GM23338 (cell line): ENCODE data around the gene LOXHD1. TPM values are rescaled to one million over a fixed set of nuclear protein-coding genes. Genes with fewer than 3 reads are reported as not detected.
A peak's percentile ranks its signal among the peaks of the same experiment; 100 is the strongest.

Source experiments
- ATAC-seq: fragments of 200-7000 bp; cut with Tn5 transposase; 3 replicates; pipeline ENCODE4 v1.9.1; 2020
- DNase-seq: peaks from one replicate; pipeline ENCODE4 v3.0.0-alpha.2; 2015; ENCODE audit warnings: low spot score
- H2AFZ ChIP-seq: fragments of 200-600 bp; sonication (generic); 2 replicates; pipeline ENCODE4 v1.8.0; 2016; ENCODE audit warnings: antibody characterized with exemption, mild to moderate bottlenecking, moderate library complexity
- H3F3A ChIP-seq: fragments of 200-600 bp; sonication (generic); replicated peaks from 2 replicates; pipeline ENCODE4 v1.8.0; 2017; ENCODE audit warnings: antibody characterized with exemption, mixed run types, low read depth
- H3K27ac ChIP-seq: fragments of 200-600 bp; sonication (generic); 2 replicates; pipeline ENCODE4 v1.6.1; 2016; ENCODE audit warnings: low read depth
- H3K27me3 ChIP-seq: fragments of 200-600 bp; sonication (generic); 2 replicates; pipeline ENCODE4 v1.8.0; 2016; ENCODE audit warnings: mild to moderate bottlenecking, mixed run types, moderate library complexity; ENCODE audit not compliant: insufficient read depth
- H3K36me3 ChIP-seq: fragments of 200-600 bp; sonication (generic); 2 replicates; pipeline ENCODE4 v1.8.0; 2016; ENCODE audit warnings: mild to moderate bottlenecking; ENCODE audit not compliant: insufficient read depth
- H3K4me1 ChIP-seq: fragments of 200-600 bp; sonication (generic); 2 replicates; pipeline ENCODE4 v1.8.0; 2016; ENCODE audit warnings: mild to moderate bottlenecking, moderate library complexity; ENCODE audit not compliant: insufficient read depth
- H3K4me2 ChIP-seq: fragments of 200-600 bp; sonication (generic); 2 replicates; pipeline ENCODE4 v1.7.1; 2017; ENCODE audit warnings: mixed run types
- H3K4me3 ChIP-seq: fragments of 200-600 bp; sonication (generic); 2 replicates; pipeline ENCODE4 v1.6.1; 2016; ENCODE audit warnings: mixed run types
- H3K79me2 ChIP-seq: fragments of 200-600 bp; sonication (generic); replicated peaks from 2 replicates; pipeline ENCODE4 v1.8.0; 2017; ENCODE audit warnings: mild to moderate bottlenecking; ENCODE audit not compliant: insufficient read depth
- H3K9me2 ChIP-seq: fragments of 200-600 bp; sonication (generic); 2 replicates; pipeline ENCODE4 v1.8.0; 2017; ENCODE audit not compliant: insufficient read depth
- H4K20me1 ChIP-seq: fragments of 200-600 bp; sonication (generic); replicated peaks from 2 replicates; pipeline ENCODE4 v1.8.0; 2017; ENCODE audit warnings: mild to moderate bottlenecking; ENCODE audit not compliant: insufficient read depth
- H3K27ac Mint-ChIP-seq: 2 replicates; pipeline ENCODE4 v1.8.0; 2020; ENCODE audit warnings: inconsistent platforms, mild to moderate bottlenecking, moderate library complexity, mixed read lengths
- H3K27me3 Mint-ChIP-seq: 3 replicates; pipeline ENCODE4 v1.8.0; 2022; ENCODE audit warnings: low read depth, mild to moderate bottlenecking, moderate library complexity, mixed read lengths, inconsistent platforms; ENCODE audit not compliant: insufficient read depth, poor library complexity
- H3K36me3 Mint-ChIP-seq: 3 replicates; pipeline ENCODE4 v1.8.0; 2021; ENCODE audit warnings: low read depth, mild to moderate bottlenecking, inconsistent platforms, moderate library complexity, mixed read lengths
- H3K4me1 Mint-ChIP-seq: 3 replicates; pipeline ENCODE4 v1.8.0; 2020; ENCODE audit warnings: mild to moderate bottlenecking, inconsistent platforms, mixed read lengths
- H3K4me3 Mint-ChIP-seq: 3 replicates; pipeline ENCODE4 v1.8.0; 2021; ENCODE audit warnings: moderate library complexity, mild to moderate bottlenecking, inconsistent platforms, mixed read lengths
- H3K9me3 Mint-ChIP-seq: 3 replicates; pipeline ENCODE4 v1.8.0; 2020; ENCODE audit warnings: moderate library complexity, mild to moderate bottlenecking, inconsistent platforms, mixed read lengths
- CREB1 ChIP-seq: fragments of 250-450 bp; sonication (Bioruptor Pico); IDR thresholded peaks from 2 replicates; pipeline ENCODE4 v1.5.0; 2020; ENCODE audit warnings: low read depth, mild to moderate bottlenecking, moderate library complexity
- CTCF ChIP-seq, 2 experiments: fragments of 200-600 bp in 1 of 2; sonication (generic) in 1 of 2; conservative IDR thresholded peaks; 2 replicates each; pipeline versions ENCODE4 v1.5.1 to v1.6.1; 2016 to 2017; ENCODE audit warnings: antibody characterized with exemption in 2 of 2, low read depth in 2 of 2, mild to moderate bottlenecking in 2 of 2, moderate library complexity in 1 of 2
- NANOG ChIP-seq: IDR thresholded peaks from 2 replicates; pipeline ENCODE4 v1.6.1; 2016; ENCODE audit warnings: antibody characterized with exemption, borderline replicate concordance
- POLR2AphosphoS5 ChIP-seq: IDR thresholded peaks from 2 replicates; pipeline ENCODE4 v1.6.1; 2016; ENCODE audit warnings: antibody characterized with exemption, low read depth
- REST ChIP-seq: IDR thresholded peaks from one replicate; pipeline ENCODE4 v1.6.1; 2018; ENCODE audit warnings: antibody characterized with exemption; ENCODE audit not compliant: unreplicated experiment
- ZNF114 ChIP-seq: fragments of 250-450 bp; sonication (Bioruptor Pico); IDR thresholded peaks from 2 replicates; pipeline ENCODE4 v1.5.0; 2020; ENCODE audit warnings: mild to moderate bottlenecking, moderate library complexity
- polyA plus RNA-seq: library from polyadenylated mRNA; unstranded; fragments of >200 nt; fragmentation: Nextera tagmentation; extraction: Ambion mirVana; gene quantifications from 2 replicates; pipeline ENCODE4 v1.2.1, GENCODE V29; 2016
- total RNA-seq: library from RNA; depleted of rRNA; stranded (reverse); fragments of >200 nt; shearing (Covaris generic); gene quantifications from 2 replicates; pipeline ENCODE4 v1.2.3, GENCODE V29; 2014

Gene LOXHD1
- total and polyA plus RNA-seq, 2 experiments from 2014 or later: 0.17 TPM; not detected in 1

- Histone ChIP-seq H3K9me2 (no peaks in the 10 kb centered on the region), H3K4me1 (peaks cover 11% of the 10 kb centered on the region), H2AFZ (peak overlapping the region; percentile 52; the same call in 1 of the 2 replicates), H3F3A (no peaks in the 10 kb centered on the region), H3K4me2 (peak overlapping the region; percentile 74), H3K4me3 (0 out of 2 replicates have a peak overlapping the region, but pooled peaks have one; percentile 9), H3K27ac (no peak overlapping the region; the same call in 1 of the 2 replicates), H3K79me2 (no peaks in the 10 kb centered on the region), H4K20me1 (no peaks in the 10 kb centered on the region), H3K27me3 (no peaks in the 10 kb centered on the region), H3K36me3 (no peaks in the 10 kb centered on the region)
- TF ChIP-seq ZNF114 (CRISPR knock-in tag): no peak
- TF ChIP-seq CTCF (conservative IDR thresholded peaks at IDR 0.05; ENCODE audit: low read depth in 2 of 2): peak in 1 of 2 experiments; percentile 26; a peak in 2 of 4 replicates
- H3K4me1 Mint-ChIP-seq: peaks cover 26% of the 10 kb centered on the region
- H3K36me3 Mint-ChIP-seq: peaks cover 9% of the 10 kb centered on the region; the same call in 1 of the 3 replicates
- DNase-seq (peak; percentile 27), ATAC-seq (peak; percentile 55)
- H3K27ac Mint-ChIP-seq: no peak overlapping the region; the same call in 1 of the 2 replicates
- H3K4me3 Mint-ChIP-seq: no peak overlapping the region
- peaks cover 7% of the 10 kb centered on the region for H3K27me3 Mint-ChIP-seq
- H3K9me3 Mint-ChIP-seq: no peaks in the 10 kb centered on the region
These were observed 198.5 kb downstream of the LOXHD1 start for GRCh38 chr18:46458472-46458871.

GRCh38 chr18:46456691-46457090, 200.3 kb downstream of the LOXHD1 start:
- TF ChIP-seq CREB1 (CRISPR knock-in tag): no peak
- TF ChIP-seq REST: no peak
- TF ChIP-seq POLR2AphosphoS5: no peak
- TF ChIP-seq NANOG: no peak
- Mint-ChIP-seq H3K9me3 (peaks cover 3% of the 10 kb centered on the region; the same call in 1 of the 3 replicates), H3K4me3 (no peak overlapping the region), H3K27me3 (peaks cover 7% of the 10 kb centered on the region), H3K4me1 (peaks cover 20% of the 10 kb centered on the region), H3K27ac (no peak overlapping the region), H3K36me3 (peaks cover 12% of the 10 kb centered on the region; the same call in 2 of the 3 replicates)
- DNase-seq: no peak
- ATAC-seq: no peak
- Histone ChIP-seq H3K27me3 (no peaks in the 10 kb centered on the region), H3K36me3 (no peaks in the 10 kb centered on the region), H4K20me1 (no peaks in the 10 kb centered on the region), H3K27ac (no peak overlapping the region), H3K9me2 (no peaks in the 10 kb centered on the region), H3K79me2 (no peaks in the 10 kb centered on the region), H3K4me1 (peaks cover 11% of the 10 kb centered on the region), H3K4me3 (no peak overlapping the region), H2AFZ (no peak overlapping the region), H3K4me2 (no peak overlapping the region), H3F3A (no peaks in the 10 kb centered on the region)
